Brain microvascular endothelial cell (primary cell): Measurements from ENCODE around the gene RIN3.

Experiments
- DNase-seq: peaks from one replicate; pipeline ENCODE4 v3.0.0-alpha.2; 2020
- H3K27ac ChIP-seq: fragments of 250-450 bp; sonication (Bioruptor Pico); 2 replicates; pipeline ENCODE4 v1.5.1; 2020; ENCODE audit warnings: mild to moderate bottlenecking, moderate library complexity
- H3K27me3 ChIP-seq: fragments of 250-450 bp; sonication (Bioruptor Pico); replicated peaks from 2 replicates; pipeline ENCODE4 v1.5.1; 2020; ENCODE audit warnings: mild to moderate bottlenecking
- H3K36me3 ChIP-seq: fragments of 250-450 bp; sonication (Bioruptor Pico); replicated peaks from 2 replicates; pipeline ENCODE4 v1.5.1; 2020; ENCODE audit warnings: mild to moderate bottlenecking
- H3K4me3 ChIP-seq: 2 replicates; pipeline ENCODE4 v1.5.1; 2011; ENCODE audit warnings: low read depth, mild to moderate bottlenecking, control low read depth, low read length, moderate library complexity
- in situ Hi-C: cut with HindIII; loops from 2 replicates; pipeline ENCODE4 v1.10.0; 2017; ENCODE audit warnings: low sequenced_read_pairs, low pct_ligation_motif_present
- TF ChIP-seq, protein P1 (sequence below): IDR thresholded peaks from 2 replicates; pipeline ENCODE4 v1.5.1; 2011; ENCODE audit warnings: low read depth, mild to moderate bottlenecking, moderate library complexity, low read length, control low read depth, inconsistent platforms; ENCODE audit errors: missing control alignments

RIN3 gene

GRCh38 chr14:92627707-92628215 is 114.2 kb downstream of the RIN3 start:
- Histone ChIP-seq H3K27me3 (no peaks in the 10 kb centered on the region), H3K4me3 (no peak overlapping the region), H3K27ac (no peak overlapping the region), H3K36me3 (peaks cover 6% of the 10 kb centered on the region)
- in situ Hi-C loops: no loop called here
- no peak for DNase-seq
- TF ChIP-seq, protein P1, sequence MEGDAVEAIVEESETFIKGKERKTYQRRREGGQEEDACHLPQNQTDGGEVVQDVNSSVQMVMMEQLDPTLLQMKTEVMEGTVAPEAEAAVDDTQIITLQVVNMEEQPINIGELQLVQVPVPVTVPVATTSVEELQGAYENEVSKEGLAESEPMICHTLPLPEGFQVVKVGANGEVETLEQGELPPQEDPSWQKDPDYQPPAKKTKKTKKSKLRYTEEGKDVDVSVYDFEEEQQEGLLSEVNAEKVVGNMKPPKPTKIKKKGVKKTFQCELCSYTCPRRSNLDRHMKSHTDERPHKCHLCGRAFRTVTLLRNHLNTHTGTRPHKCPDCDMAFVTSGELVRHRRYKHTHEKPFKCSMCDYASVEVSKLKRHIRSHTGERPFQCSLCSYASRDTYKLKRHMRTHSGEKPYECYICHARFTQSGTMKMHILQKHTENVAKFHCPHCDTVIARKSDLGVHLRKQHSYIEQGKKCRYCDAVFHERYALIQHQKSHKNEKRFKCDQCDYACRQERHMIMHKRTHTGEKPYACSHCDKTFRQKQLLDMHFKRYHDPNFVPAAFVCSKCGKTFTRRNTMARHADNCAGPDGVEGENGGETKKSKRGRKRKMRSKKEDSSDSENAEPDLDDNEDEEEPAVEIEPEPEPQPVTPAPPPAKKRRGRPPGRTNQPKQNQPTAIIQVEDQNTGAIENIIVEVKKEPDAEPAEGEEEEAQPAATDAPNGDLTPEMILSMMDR: no peak

GRCh38 chr14:92628636-92629035 is 115.1 kb downstream of the RIN3 start:
- H3K27ac ChIP-seq: no peak overlapping the region
- in situ Hi-C loops: no loop called here
- no peaks in the 10 kb centered on the region for H3K27me3 ChIP-seq
- peaks cover 6% of the 10 kb centered on the region for H3K36me3 ChIP-seq
- TF ChIP-seq, protein P1: no peak
- DNase-seq: no peak
- H3K4me3 ChIP-seq: no peak overlapping the region

GRCh38 chr14:92630367-92630766 is 116.8 kb downstream of the RIN3 start:
- in situ Hi-C loops: no loop called here
- Histone ChIP-seq H3K27ac (no peak overlapping the region), H3K27me3 (no peaks in the 10 kb centered on the region), H3K4me3 (no peak overlapping the region), H3K36me3 (peaks cover 6% of the 10 kb centered on the region)
- DNase-seq: no peak
- TF ChIP-seq, protein P1: no peak

DNA sequence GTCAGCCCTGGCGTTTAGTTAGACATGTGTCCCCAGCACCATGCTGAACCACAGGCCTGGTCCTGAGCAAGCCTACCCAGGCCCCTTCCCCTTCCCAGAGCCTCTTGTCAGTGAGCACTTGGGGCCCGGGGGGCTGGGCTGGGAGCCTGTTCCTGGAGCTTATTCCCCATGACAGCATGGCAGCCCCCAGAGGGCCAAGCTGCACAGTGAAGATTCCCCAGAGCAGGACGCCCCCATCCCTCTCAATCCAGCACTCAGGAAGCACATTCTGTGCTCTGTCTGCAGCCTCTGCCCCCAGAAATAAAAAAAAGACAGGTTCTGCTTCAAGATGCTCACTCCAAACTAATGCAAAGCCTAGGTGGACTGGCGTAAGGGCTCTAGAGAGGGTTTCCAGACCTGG is 117.5 kb downstream of the RIN3 start:
- DNase-seq: no peak
- TF ChIP-seq, protein P1: no peak
- no peak overlapping the region for H3K4me3 ChIP-seq
- in situ Hi-C loops: no loop called here
- H3K27me3 ChIP-seq: no peaks in the 10 kb centered on the region
- H3K27ac ChIP-seq: no peak overlapping the region
- H3K36me3 ChIP-seq: peaks cover 6% of the 10 kb centered on the region

DNA sequence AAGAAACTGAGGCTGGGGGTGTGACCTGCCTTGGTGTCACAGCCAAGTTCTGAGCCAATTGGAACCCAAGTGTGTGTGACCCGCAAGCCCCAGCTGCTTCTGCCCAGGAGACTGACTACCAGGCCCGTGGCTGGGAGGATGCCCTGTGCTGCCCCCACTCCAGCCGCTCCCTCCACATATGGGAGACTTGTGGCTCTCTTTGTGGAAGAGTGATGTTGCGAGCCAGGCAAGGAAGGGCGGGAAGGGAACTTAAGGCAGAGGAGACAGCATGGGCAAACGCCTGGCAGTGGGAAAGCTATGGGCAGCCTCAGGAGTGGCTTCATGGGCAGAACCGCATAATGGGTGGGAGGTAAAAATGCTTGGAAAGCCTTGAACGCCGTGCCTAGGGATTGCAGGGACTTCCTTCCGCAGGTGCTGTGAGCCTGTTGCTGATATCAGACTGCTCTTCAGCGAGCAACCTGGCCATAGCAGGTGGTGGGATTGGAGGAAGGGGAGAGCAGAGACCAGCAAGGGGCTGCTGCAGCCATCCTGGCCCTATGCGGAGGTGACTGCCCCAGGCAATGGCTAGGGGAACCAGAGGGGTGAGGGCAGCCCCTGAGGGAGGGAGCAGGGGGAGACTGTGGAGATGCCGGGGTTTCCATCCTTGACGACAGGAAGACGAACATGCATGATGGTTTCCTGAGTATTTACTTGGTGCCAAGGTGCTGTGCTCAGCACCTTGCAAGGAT is 119.1 kb downstream of the RIN3 start:
- H3K27ac ChIP-seq: no peak overlapping the region
- no peak overlapping the region for H3K4me3 ChIP-seq
- in situ Hi-C loops: no loop called here

More for the DNA sequence above, 119.1 kb downstream of the RIN3 start:
- H3K27me3 ChIP-seq: no peaks in the 10 kb centered on the region
- TF ChIP-seq, protein P1: no peak
- H3K36me3 ChIP-seq: peaks cover under 1% of the 10 kb centered on the region
- DNase-seq: no peak
